Suprapubic skin (tissue), 4 donors: ENCODE measurements around the gene GABRB2.

Experiments
- POLR2A ChIP-seq, 2 donors: fragments of 450-650 bp; IDR thresholded peaks; one replicate each; pipeline ENCODE4 v1.6.1; 2017; ENCODE audit warnings: antibody characterized with exemption in 2 of 2, mild to moderate bottlenecking in 2 of 2, moderate library complexity in 2 of 2
- POLR2AphosphoS5 ChIP-seq, 3 donors: sonication (generic); formaldehyde crosslinking; IDR thresholded peaks; one replicate each; pipeline ENCODE4 v1.6.1; 2017; ENCODE audit warnings: antibody characterized with exemption in 3 of 3
- TF ChIP-seq, protein P1 (sequence below), 2 donors: fragments of 200-600 bp in 1 of 2; fragments of 450-650 bp in 1 of 2; sonication (generic) in 1 of 2; IDR thresholded peaks; one replicate each; pipeline ENCODE4 v1.5.1; 2016 to 2019; ENCODE audit warnings: antibody characterized with exemption in 2 of 2, mild to moderate bottlenecking in 1 of 2, moderate library complexity in 1 of 2

DNA sequence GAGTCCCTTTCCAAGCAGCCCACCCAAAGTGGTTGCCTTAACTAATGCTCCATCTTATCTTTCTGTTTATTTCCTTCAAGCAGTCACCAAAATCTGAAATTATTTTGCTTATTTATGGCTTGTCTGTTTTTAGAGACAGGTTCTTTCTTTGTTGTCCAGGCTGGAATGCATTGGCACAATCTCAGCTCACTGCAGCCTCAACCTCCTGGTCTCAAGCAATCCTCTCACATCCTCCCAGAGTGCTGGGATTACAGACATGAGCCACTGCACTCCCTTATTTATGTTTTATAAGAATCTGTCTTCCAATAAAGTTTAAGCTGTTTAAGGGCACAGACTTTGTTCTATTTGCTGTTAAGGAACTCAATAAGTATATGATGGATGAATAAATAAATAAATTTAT is 133.7 kb downstream of the GABRB2 start:
- TF ChIP-seq, protein P1, sequence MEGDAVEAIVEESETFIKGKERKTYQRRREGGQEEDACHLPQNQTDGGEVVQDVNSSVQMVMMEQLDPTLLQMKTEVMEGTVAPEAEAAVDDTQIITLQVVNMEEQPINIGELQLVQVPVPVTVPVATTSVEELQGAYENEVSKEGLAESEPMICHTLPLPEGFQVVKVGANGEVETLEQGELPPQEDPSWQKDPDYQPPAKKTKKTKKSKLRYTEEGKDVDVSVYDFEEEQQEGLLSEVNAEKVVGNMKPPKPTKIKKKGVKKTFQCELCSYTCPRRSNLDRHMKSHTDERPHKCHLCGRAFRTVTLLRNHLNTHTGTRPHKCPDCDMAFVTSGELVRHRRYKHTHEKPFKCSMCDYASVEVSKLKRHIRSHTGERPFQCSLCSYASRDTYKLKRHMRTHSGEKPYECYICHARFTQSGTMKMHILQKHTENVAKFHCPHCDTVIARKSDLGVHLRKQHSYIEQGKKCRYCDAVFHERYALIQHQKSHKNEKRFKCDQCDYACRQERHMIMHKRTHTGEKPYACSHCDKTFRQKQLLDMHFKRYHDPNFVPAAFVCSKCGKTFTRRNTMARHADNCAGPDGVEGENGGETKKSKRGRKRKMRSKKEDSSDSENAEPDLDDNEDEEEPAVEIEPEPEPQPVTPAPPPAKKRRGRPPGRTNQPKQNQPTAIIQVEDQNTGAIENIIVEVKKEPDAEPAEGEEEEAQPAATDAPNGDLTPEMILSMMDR (IDR thresholded peaks at IDR 0.05), result no peak
- TF ChIP-seq POLR2A (IDR thresholded peaks at IDR 0.05) (no peak), POLR2AphosphoS5 (IDR thresholded peaks at IDR 0.05) (no peak)
